ENCODE results near the gene ADD1.
A peak's percentile ranks its signal among the peaks of the same experiment; 100 is the strongest.

ADD1 gene, protein sequence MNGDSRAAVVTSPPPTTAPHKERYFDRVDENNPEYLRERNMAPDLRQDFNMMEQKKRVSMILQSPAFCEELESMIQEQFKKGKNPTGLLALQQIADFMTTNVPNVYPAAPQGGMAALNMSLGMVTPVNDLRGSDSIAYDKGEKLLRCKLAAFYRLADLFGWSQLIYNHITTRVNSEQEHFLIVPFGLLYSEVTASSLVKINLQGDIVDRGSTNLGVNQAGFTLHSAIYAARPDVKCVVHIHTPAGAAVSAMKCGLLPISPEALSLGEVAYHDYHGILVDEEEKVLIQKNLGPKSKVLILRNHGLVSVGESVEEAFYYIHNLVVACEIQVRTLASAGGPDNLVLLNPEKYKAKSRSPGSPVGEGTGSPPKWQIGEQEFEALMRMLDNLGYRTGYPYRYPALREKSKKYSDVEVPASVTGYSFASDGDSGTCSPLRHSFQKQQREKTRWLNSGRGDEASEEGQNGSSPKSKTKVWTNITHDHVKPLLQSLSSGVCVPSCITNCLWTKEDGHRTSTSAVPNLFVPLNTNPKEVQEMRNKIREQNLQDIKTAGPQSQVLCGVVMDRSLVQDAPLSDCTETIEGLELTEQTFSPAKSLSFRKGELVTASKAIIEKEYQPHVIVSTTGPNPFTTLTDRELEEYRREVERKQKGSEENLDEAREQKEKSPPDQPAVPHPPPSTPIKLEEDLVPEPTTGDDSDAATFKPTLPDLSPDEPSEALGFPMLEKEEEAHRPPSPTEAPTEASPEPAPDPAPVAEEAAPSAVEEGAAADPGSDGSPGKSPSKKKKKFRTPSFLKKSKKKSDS

GRCh38 chr4:2843263-2843940, at the start of gene ADD1:
ADD1 (plus strand) TSS chr4:2843844; CDS start chr4:2875916, 32,072 bp downstream.
- peak; percentile 95 for DNase-seq (ENCODE audit: low read depth)

GRCh38 chr4:2794486-2795299, 49.0 kb upstream of the ADD1 start:
- no peak for DNase-seq (ENCODE audit: low read depth)

GRCh38 chr4:2795300-2795892, 48.2 kb upstream of the ADD1 start:
- no peak for DNase-seq (ENCODE audit: low read depth)

DNA sequence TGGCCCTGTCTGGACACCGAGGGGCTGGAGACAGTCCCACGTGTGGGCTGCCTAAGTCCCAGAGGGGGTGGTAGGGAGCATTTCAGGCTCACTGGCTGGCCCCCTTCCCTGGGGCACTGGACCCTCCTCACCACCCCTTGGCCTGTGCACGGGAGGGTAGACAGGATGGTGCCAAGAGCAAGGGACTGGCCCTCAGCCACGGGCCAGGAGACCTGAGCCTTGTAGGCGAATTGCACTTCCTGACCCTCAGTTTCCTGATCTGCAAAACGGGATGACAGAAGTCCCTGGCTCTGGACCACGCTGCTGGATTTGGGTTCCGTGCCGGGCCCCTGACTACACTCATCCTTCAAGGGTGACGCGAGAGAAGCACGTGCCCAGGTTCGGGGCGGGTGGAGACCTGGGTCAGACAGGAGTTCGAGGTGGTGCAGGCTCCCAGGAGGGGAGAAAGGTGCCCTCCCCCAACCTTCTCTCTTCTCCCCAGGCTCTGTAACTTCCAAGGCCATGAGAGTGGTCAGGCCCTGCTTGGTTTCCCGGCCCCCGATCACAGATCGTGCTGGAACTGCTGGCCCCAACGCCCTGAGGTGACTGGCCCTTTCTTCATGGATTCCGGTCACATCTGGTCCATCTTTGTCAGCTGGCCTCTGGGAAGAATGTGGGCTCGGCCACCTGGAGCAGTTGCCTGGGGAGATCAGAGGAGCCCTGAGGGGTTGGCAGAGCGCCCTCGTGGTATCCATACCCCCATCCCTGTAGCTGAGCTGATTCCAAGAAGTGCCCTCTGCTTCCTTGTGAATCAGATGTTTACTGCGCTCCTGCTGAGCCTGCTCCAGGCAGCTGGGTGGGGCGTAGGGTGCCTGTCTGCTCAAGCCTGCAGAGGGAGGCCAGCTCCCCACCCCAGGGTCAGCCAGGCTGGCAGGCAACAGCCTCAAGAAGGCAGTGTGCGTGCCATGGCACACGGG, 47.5 kb upstream of the ADD1 start:
- DNase-seq (ENCODE audit: low read depth) = no peak

GRCh38 chr4:2796849-2797544, 46.6 kb upstream of the ADD1 start:
- DNase-seq (ENCODE audit: low read depth) = no peak

GRCh38 chr4:2797545-2798305, 45.9 kb upstream of the ADD1 start:
- DNase-seq (ENCODE audit: low read depth) = no peak

- DNase-seq (ENCODE audit: low read depth) = no peak
Measured at GRCh38 chr4:2798399-2799223, 45.0 kb upstream of the ADD1 start.

GRCh38 chr4:2799224-2799911, 44.3 kb upstream of the ADD1 start:
- DNase-seq (ENCODE audit: low read depth) = no peak

DNA sequence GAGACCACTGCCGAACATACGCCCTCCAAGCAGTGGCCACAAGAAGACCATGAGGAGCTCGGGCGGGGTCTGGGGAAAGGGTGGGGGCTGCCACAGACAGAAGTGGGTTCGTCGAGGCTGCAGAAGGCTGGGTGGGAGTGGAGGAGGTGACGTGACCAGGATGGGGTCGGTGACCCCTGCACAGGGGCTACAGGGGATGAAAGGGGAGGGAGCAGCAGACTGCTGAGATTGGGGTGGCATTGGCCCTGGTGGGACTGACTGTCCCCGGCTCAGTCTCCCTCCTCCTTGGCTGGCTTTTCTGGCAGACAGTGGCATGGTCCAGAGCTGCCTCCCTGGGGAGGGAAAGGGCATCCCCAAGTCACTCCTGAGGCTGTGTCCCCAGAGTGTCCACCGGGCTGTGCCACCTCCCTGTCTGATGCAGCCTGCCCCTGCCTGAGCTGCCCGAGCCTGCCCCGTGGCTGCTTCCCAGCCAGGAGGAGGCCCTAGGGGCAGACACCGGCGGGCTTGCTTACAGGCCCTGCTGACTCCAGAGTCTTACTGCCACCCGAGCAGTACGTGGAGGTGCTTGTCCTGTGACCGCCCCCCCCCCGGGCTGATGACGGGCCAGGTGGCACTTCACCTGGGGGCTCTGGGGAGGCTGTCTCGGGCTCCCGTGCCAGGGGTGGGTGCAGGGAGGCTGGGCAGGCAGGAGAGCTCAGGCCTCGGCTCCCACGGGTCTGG, 43.5 kb upstream of the ADD1 start:
- no peak for DNase-seq (ENCODE audit: low read depth)

DNA sequence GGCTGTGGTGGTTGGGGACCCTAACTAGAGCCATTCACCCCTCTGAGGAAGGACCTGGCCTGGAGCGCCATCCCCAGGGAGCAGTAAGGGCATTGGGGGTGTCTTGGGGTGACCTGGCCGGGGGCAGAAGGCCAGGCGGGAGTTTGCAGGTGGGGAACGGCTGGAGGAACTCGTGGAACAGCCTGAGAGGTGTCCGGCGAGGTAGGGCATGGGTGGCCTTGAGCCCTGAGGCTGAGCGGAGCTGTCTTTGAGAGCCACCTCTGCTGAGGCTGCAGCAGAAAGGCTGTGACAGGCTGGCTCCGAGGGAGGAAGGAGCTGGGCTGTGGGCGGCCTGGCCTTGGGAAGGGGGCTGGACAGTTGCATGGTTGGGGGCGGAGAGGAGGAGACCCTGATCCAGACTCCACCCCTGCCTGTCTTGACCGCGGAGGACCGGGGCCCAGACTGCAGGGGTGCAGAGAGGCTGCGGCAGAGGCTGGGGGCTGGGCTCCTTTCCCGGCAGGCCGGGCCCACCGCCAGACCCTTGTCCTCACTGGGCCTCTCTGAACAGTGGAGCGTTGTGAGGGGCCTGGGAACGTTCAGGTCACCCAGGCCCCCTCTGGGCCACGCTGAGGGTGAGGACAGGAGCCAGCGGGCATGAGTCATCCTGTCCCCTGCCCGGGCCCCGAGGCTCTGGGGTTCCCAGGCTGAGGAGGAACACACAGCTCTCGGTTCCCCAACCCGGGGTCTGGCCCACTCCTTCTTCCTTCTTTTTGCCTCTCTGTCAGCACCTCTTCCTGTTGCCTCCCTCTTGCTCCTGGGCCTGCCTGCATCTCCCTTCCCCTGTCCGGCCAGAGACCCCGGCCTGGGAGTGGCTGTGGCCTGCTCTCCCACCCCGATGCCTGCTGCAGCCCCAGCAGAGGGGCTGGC, 42.7 kb upstream of the ADD1 start:
- DNase-seq (ENCODE audit: low read depth) = no peak

DNA sequence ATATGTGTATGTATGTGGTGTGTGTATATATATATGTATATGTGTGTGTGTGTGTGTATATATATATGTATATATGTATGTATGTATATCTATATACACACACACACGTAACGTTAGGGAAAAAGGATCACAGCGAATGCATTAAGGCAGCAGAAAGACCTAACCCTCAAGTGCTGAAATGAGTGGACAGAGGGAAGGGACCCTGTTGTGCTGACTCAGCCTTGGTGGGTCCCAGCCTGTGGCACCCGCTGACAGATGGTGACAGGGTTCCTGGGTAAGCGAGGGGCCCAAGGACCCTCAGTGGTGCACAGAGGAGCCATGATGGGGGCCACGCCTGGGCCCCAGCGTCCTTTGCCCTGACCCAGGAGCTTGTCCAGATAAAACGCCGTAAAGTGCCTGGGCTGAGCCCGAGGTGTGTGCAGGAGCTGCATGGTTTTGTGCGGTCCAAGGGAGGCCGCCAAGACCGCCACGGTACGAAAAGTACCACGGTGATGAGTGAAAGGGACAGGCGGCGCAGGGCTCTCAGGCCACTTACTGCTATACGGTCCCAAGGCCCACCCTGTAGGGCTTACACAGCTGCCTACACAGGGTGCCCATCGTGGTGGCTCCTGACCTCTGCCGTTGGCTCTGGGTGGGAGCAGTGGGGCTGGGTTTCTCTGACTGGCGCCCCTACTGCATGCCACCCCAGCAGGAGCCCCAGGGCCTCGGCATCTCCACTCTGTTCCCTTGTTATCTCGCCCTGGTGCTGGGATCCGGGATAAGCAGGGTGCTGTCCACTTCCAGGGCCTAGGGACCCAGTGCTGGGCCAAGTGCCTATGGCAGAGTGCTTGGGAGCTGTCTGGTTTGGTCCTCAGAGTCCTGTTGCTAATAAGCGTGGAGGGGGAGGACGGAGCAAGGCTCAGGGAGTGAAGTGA, 40.8 kb upstream of the ADD1 start:
- no peak for DNase-seq (ENCODE audit: low read depth)

GRCh38 chr4:2803624-2804448, 39.8 kb upstream of the ADD1 start:
- DNase-seq (ENCODE audit: low read depth) = no peak

GRCh38 chr4:2804449-2804972, 39.1 kb upstream of the ADD1 start:
- DNase-seq (ENCODE audit: low read depth) = no peak

Measured in activated T-helper 1 cell treated with Interleukin-2 at 50 U/mL for 16 hours (primary cell).